ENCODE data around the gene PRR20G. TPM values are rescaled to one million over a fixed set of nuclear protein-coding genes. Genes with fewer than 3 reads are reported as not detected.

Gene PRR20G
- polyA plus RNA-seq, 2 of the 4 experiments (the other 2 are of a cell fraction), result not detected

DNA sequence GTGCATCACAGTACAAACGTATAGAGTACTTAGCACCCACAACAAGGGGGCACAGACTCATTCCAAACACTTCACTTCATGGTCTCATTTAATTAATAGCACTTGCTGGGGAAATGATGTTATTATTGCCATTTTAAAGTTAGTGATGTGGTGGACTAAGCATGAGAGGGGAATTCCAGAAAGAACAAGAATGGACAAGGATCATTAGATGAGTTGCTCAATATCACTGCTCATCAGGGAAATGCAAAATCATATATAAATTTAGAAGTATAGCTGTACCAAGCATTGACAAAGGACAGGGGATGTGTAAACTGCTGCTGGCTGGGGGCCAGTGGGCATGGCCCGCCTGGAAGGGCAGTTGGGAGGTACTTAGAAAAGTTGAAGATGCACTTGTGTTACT, 14.6 kb downstream of the PRR20G start:
- Histone ChIP-seq H3K27ac (no peak overlapping the region), H3K4me2 (no peak overlapping the region), H3K9me3 (peaks cover 6% of the 10 kb centered on the region; the same call in 1 of the 3 replicates), H3K4me1 (no peaks in the 10 kb centered on the region), H3K4me3 (no peak overlapping the region)
- FAIRE-seq (no peak), DNase-seq (ENCODE audit: low read depth in 1 of 2, low spot score in 1 of 2) (no peak), ATAC-seq (no peak)
- ChIA-PET POLR2A (no interaction called here), CTCF (no interaction called here)
- TF ChIP-seq GATA3 (IDR thresholded peaks at IDR 0.05; ENCODE audit: borderline replicate concordance), result no peak
- no peak for TF ChIP-seq CBX2 (IDR thresholded peaks at IDR 0.05; ENCODE audit: borderline replicate concordance, low read depth)
- TF ChIP-seq, protein P1, sequence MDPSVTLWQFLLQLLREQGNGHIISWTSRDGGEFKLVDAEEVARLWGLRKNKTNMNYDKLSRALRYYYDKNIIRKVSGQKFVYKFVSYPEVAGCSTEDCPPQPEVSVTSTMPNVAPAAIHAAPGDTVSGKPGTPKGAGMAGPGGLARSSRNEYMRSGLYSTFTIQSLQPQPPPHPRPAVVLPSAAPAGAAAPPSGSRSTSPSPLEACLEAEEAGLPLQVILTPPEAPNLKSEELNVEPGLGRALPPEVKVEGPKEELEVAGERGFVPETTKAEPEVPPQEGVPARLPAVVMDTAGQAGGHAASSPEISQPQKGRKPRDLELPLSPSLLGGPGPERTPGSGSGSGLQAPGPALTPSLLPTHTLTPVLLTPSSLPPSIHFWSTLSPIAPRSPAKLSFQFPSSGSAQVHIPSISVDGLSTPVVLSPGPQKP (IDR thresholded peaks at IDR 0.05; ENCODE audit: low read depth, low read length), result no peak
- TF ChIP-seq JUN (IDR thresholded peaks at IDR 0.05), result no peak
- TF ChIP-seq NPAS2 (CRISPR knock-in tag; IDR thresholded peaks at IDR 0.05; ENCODE audit: borderline replicate concordance), result no peak
- no peak for TF ChIP-seq FOXS1 (CRISPR knock-in tag; IDR thresholded peaks at IDR 0.05)
- no peak for TF ChIP-seq HOXB13 (CRISPR knock-in tag; IDR thresholded peaks at IDR 0.05; ENCODE audit: low read depth)
- TF ChIP-seq, protein P2, sequence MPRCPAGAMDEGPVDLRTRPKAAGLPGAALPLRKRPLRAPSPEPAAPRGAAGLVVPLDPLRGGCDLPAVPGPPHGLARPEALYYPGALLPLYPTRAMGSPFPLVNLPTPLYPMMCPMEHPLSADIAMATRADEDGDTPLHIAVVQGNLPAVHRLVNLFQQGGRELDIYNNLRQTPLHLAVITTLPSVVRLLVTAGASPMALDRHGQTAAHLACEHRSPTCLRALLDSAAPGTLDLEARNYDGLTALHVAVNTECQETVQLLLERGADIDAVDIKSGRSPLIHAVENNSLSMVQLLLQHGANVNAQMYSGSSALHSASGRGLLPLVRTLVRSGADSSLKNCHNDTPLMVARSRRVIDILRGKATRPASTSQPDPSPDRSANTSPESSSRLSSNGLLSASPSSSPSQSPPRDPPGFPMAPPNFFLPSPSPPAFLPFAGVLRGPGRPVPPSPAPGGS (IDR thresholded peaks at IDR 0.05), result no peak
- TF ChIP-seq EHMT2 (IDR thresholded peaks at IDR 0.05; ENCODE audit: low read depth), result no peak
- no peak for TF ChIP-seq ZNF302 (CRISPR knock-in tag; IDR thresholded peaks at IDR 0.05)
- no peak for TF ChIP-seq HDAC2 (IDR thresholded peaks at IDR 0.05)
- TF ChIP-seq MAZ (IDR thresholded peaks at IDR 0.05; ENCODE audit: borderline replicate concordance, low read depth, low read length), result no peak
- 5% methylated on average over 2 of the region's 2 CpGs for WGBS (ENCODE audit: missing lambda C conversion rate)

DNA sequence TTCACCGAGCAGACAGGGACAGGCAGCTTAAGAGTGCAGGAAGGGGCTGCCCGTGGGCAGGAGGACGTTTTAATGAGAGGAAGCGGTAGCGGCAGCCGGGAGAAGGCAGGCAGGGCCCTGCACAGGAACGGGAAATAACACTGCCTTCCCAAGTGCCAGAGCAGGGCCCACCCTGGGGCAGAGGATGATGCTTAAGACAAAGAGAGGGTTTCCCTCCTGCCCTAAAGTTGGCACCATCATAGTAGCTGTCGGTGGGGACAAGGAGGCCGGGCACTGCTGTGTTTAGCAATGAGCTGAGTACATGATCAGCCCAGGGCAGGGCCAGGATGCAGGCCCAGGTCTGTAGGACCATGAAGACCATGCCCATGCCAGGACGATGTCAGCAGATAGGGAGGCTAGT, 21.7 kb downstream of the PRR20G start:
- no peak for DNase-seq (ENCODE audit: low read depth in 1 of 2, low spot score in 1 of 2)
- WGBS (ENCODE audit: missing lambda C conversion rate), result 36% methylated on average over 9 of the region's 10 CpGs
- CTCF ChIA-PET, result no interaction called here
- no peak overlapping the region for H3K27ac ChIP-seq
- no peak for ATAC-seq
- POLR2A ChIA-PET, result no interaction called here
- no peak overlapping the region for H3K4me3 ChIP-seq
- no peak for FAIRE-seq
- H3K9me3 ChIP-seq, result peaks cover 6% of the 10 kb centered on the region; the same call in 1 of the 3 replicates
- no peak overlapping the region for H3K4me2 ChIP-seq
- H3K4me1 ChIP-seq, result no peaks in the 10 kb centered on the region
- TF ChIP-seq ZSCAN20 (CRISPR knock-in tag; IDR thresholded peaks at IDR 0.05), result no peak
- no peak for TF ChIP-seq HEYL (CRISPR knock-in tag; IDR thresholded peaks at IDR 0.05)
- TF ChIP-seq, protein P1 (IDR thresholded peaks at IDR 0.05; ENCODE audit: low read depth, low read length), result no peak
- no peak for TF ChIP-seq HDAC2 (IDR thresholded peaks at IDR 0.05)
- no peak for TF ChIP-seq FOSL2 (IDR thresholded peaks at IDR 0.05)
- no peak for TF ChIP-seq FOSL2 (CRISPR knock-in tag; IDR thresholded peaks at IDR 0.05)
- no peak for TF ChIP-seq RFX5 (IDR thresholded peaks at IDR 0.05)
- no peak for TF ChIP-seq NFE2L2 (conservative IDR thresholded peaks at IDR 0.05; ENCODE audit: low read length)
- TF ChIP-seq, protein P3, sequence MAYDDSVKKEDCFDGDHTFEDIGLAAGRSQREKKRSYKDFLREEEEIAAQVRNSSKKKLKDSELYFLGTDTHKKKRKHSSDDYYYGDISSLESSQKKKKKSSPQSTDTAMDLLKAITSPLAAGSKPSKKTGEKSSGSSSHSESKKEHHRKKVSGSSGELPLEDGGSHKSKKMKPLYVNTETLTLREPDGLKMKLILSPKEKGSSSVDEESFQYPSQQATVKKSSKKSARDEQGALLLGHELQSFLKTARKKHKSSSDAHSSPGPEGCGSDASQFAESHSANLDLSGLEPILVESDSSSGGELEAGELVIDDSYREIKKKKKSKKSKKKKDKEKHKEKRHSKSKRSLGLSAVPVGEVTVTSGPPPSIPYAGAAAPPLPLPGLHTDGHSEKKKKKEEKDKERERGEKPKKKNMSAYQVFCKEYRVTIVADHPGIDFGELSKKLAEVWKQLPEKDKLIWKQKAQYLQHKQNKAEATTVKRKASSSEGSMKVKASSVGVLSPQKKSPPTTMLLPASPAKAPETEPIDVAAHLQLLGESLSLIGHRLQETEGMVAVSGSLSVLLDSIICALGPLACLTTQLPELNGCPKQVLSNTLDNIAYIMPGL (CRISPR knock-in tag; IDR thresholded peaks at IDR 0.05; ENCODE audit: borderline replicate concordance), result no peak
- TF ChIP-seq SMC3 (IDR thresholded peaks at IDR 0.05), result no peak
- no peak for TF ChIP-seq CBX2 (IDR thresholded peaks at IDR 0.05; ENCODE audit: borderline replicate concordance, low read depth)
- no peak for TF ChIP-seq POLR2A (IDR thresholded peaks at IDR 0.05; ENCODE audit: low read length)
- TF ChIP-seq JUN (IDR thresholded peaks at IDR 0.05), result no peak
- TF ChIP-seq, protein P4, sequence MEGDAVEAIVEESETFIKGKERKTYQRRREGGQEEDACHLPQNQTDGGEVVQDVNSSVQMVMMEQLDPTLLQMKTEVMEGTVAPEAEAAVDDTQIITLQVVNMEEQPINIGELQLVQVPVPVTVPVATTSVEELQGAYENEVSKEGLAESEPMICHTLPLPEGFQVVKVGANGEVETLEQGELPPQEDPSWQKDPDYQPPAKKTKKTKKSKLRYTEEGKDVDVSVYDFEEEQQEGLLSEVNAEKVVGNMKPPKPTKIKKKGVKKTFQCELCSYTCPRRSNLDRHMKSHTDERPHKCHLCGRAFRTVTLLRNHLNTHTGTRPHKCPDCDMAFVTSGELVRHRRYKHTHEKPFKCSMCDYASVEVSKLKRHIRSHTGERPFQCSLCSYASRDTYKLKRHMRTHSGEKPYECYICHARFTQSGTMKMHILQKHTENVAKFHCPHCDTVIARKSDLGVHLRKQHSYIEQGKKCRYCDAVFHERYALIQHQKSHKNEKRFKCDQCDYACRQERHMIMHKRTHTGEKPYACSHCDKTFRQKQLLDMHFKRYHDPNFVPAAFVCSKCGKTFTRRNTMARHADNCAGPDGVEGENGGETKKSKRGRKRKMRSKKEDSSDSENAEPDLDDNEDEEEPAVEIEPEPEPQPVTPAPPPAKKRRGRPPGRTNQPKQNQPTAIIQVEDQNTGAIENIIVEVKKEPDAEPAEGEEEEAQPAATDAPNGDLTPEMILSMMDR (IDR thresholded peaks at IDR 0.05), result no peak
- no peak for TF ChIP-seq KDM5A (IDR thresholded peaks at IDR 0.05)
- TF ChIP-seq, protein P5, sequence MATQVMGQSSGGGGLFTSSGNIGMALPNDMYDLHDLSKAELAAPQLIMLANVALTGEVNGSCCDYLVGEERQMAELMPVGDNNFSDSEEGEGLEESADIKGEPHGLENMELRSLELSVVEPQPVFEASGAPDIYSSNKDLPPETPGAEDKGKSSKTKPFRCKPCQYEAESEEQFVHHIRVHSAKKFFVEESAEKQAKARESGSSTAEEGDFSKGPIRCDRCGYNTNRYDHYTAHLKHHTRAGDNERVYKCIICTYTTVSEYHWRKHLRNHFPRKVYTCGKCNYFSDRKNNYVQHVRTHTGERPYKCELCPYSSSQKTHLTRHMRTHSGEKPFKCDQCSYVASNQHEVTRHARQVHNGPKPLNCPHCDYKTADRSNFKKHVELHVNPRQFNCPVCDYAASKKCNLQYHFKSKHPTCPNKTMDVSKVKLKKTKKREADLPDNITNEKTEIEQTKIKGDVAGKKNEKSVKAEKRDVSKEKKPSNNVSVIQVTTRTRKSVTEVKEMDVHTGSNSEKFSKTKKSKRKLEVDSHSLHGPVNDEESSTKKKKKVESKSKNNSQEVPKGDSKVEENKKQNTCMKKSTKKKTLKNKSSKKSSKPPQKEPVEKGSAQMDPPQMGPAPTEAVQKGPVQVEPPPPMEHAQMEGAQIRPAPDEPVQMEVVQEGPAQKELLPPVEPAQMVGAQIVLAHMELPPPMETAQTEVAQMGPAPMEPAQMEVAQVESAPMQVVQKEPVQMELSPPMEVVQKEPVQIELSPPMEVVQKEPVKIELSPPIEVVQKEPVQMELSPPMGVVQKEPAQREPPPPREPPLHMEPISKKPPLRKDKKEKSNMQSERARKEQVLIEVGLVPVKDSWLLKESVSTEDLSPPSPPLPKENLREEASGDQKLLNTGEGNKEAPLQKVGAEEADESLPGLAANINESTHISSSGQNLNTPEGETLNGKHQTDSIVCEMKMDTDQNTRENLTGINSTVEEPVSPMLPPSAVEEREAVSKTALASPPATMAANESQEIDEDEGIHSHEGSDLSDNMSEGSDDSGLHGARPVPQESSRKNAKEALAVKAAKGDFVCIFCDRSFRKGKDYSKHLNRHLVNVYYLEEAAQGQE (IDR thresholded peaks at IDR 0.05), result no peak
- TF ChIP-seq ZFP36 (IDR thresholded peaks at IDR 0.05; ENCODE audit: borderline replicate concordance, partially characterized antibody), result no peak
- no peak for TF ChIP-seq HOXB5 (CRISPR knock-in tag; IDR thresholded peaks at IDR 0.05)
- TF ChIP-seq PHF8 (IDR thresholded peaks at IDR 0.05; ENCODE audit: borderline replicate concordance, low read depth), result no peak
- no peak for TF ChIP-seq POLR2AphosphoS2 (conservative IDR thresholded peaks at IDR 0.05; ENCODE audit: low read length)

Measured in A549 (cell line).